Gastrocnemius medialis (tissue), 4 donors: ENCODE results near the gene PCDH9. TPM values are rescaled to one million over a fixed set of nuclear protein-coding genes. Genes with fewer than 3 reads are reported as not detected.
A peak's percentile ranks its signal among the peaks of the same experiment; 100 is the strongest.

Source experiments
- ATAC-seq, 2 donors: fragments of 150-250 bp; one replicate each; pipeline ENCODE4 v1.9.1; 2016
- DNase-seq, 2 donors: peaks; one replicate each; pipeline ENCODE4 v3.0.0-alpha.2; 2019
- H3K27ac ChIP-seq, 4 donors: fragments of 200-600 bp; sonication (generic); 1 replicate in 1 of 4; 2 replicates in 3 of 4; pipeline ENCODE4 v1.5.1; 2016 to 2018; ENCODE audit warnings: mild to moderate bottlenecking in 2 of 4, moderate library complexity in 1 of 4
- H3K27me3 ChIP-seq, 3 donors: fragments of 200-600 bp; sonication (generic) in 2 of 3; 1 replicate in 1 of 3; 2 replicates in 2 of 3; pipeline versions ENCODE4 v1.5.1 to v1.6.0; 2016 to 2019; ENCODE audit warnings: mild to moderate bottlenecking in 1 of 3, moderate library complexity in 1 of 3
- H3K36me3 ChIP-seq, 2 donors: fragments of 200-600 bp; sonication (generic) in 1 of 2; one replicate each; pipeline ENCODE4 v1.5.1; 2017 to 2018
- H3K4me1 ChIP-seq, 2 donors: fragments of 200-600 bp; sonication (generic) in 1 of 2; one replicate each; pipeline ENCODE4 v1.5.1; 2016 to 2017; ENCODE audit warnings: mild to moderate bottlenecking in 2 of 2
- H3K4me3 ChIP-seq, 4 donors: fragments of 200-600 bp; sonication (generic) in 3 of 4; 1 replicate in 1 of 4; 2 replicates in 3 of 4; pipeline ENCODE4 v1.5.1; 2016 to 2019; ENCODE audit warnings: mild to moderate bottlenecking in 2 of 4
- H3K9me3 ChIP-seq, 3 donors: fragments of 200-600 bp; sonication (generic) in 2 of 3; 1 replicate in 1 of 3; 2 replicates in 2 of 3; pipeline ENCODE4 v1.5.1; 2016 to 2019
- POLR2A ChIP-seq, 2 donors: fragments of 450-650 bp; IDR thresholded peaks; one replicate each; pipeline ENCODE4 v1.6.1; 2017; ENCODE audit warnings: antibody characterized with exemption in 2 of 2, mild to moderate bottlenecking in 2 of 2, moderate library complexity in 2 of 2
- in situ Hi-C, 4 donors: fragments of 200-750 bp; cut with MboI; loops; one replicate each; pipeline versions ENCODE4 v1.15.0 to v1.8.0; 2017; ENCODE audit warnings: low sequenced_read_pairs in 4 of 4
- intact Hi-C: fragments of 100-400 bp; cut with DNase I; formaldehyde crosslinking; loops from one replicate; pipeline ENCODE4 v1.15.1; 2023; ENCODE audit warnings: low total_unique reads
- total RNA-seq, 4 donors: library from RNA; depleted of rRNA; stranded (reverse); fragments of >200 nt; gene quantifications; one replicate each; pipeline versions ENCODE4 v1.1.0 to v1.2.3, GENCODE V29; 2016
- TF ChIP-seq, protein P1 (sequence below), 5 experiments: fragments of 450-650 bp in 3 of 5; fragments of 200-600 bp in 2 of 5; sonication (generic) in 2 of 5; IDR thresholded peaks in 4 of 5; conservative IDR thresholded peaks in 1 of 5; 1 replicate in 4 of 5; 2 replicates in 1 of 5; pipeline ENCODE4 v1.5.1; 2016 to 2019; ENCODE audit warnings: antibody characterized with exemption in 5 of 5, mild to moderate bottlenecking in 3 of 5, moderate library complexity in 3 of 5

PCDH9 gene
- total RNA-seq, 4 donors from 2014 or later, result 1.4 to 2.1 (median 1.9) TPM

DNA sequence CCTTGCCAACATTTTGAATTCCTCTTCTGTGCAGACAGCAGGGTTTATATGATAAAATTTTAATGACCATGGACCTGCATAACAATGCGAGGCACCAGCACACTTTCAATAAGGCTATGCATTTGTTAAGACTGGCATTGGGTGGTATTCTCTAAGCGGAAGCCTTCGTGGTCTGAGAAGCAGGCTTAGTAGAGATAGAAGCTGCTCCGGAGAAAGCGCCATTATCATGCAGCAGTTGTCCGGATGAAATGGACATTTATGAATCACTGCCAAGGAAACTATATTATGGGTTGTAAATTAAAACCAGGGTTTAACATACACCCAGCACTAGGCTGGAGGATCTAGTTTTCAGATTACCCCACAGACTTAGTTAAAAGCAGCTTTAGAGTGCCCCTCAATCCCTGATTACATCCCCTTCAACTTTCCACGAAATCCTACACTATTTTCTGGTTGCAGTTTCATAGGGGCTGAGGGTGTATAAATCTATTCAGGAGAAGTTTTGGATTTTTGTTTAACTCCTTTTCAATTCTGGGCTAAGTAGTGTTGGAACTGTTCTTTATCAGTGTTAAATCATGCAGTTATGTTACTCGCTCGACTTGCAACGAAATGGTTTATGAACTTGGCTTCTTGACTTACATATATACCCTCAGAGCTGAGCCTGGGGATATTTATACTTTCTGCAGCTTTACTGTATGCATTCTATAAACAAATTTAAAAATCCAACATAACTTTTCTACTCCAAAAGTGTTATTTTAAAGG is 193.3 kb downstream of the PCDH9 start:
- in situ Hi-C loops (no loop called here), intact Hi-C loops (no loop called here)
- TF ChIP-seq, protein P1, sequence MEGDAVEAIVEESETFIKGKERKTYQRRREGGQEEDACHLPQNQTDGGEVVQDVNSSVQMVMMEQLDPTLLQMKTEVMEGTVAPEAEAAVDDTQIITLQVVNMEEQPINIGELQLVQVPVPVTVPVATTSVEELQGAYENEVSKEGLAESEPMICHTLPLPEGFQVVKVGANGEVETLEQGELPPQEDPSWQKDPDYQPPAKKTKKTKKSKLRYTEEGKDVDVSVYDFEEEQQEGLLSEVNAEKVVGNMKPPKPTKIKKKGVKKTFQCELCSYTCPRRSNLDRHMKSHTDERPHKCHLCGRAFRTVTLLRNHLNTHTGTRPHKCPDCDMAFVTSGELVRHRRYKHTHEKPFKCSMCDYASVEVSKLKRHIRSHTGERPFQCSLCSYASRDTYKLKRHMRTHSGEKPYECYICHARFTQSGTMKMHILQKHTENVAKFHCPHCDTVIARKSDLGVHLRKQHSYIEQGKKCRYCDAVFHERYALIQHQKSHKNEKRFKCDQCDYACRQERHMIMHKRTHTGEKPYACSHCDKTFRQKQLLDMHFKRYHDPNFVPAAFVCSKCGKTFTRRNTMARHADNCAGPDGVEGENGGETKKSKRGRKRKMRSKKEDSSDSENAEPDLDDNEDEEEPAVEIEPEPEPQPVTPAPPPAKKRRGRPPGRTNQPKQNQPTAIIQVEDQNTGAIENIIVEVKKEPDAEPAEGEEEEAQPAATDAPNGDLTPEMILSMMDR (IDR thresholded peaks at IDR 0.05 in 4 of 5, conservative IDR thresholded peaks at IDR 0.05 in 1 of 5), result no peak
- no peak overlapping the region for H3K27ac ChIP-seq
- no peak for ATAC-seq
- no peaks in the 10 kb centered on the region for H3K4me1 ChIP-seq
- H3K4me3 ChIP-seq, result peak overlapping the region in 1 of 4 donors; percentile 13
- no peaks in the 10 kb centered on the region for H3K27me3 ChIP-seq
- no peak for DNase-seq
- H3K9me3 ChIP-seq, result no peaks in the 10 kb centered on the region
- no peaks in the 10 kb centered on the region for H3K36me3 ChIP-seq

DNA sequence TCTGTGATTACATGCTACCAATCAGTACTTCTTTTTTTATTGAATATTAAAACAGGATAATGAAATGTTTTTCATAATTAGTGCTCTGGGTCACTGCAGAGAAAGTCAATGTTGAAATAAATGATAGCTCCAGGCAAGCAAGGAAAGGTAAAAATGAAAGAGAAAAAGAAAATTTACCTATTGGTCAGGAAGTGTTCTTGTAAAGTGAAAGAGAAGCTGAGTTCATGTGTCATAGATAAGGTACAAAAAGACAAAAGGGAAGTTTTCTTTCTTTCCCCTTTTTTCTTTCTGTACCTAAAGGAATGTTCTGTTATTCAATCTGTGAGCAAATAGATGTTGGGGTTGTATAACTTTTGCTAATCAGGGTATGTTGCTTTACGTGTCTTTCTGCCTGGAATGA is 197.0 kb downstream of the PCDH9 start:
- ATAC-seq, result no peak
- DNase-seq, result no peak
- Histone ChIP-seq H3K4me3 (no peak overlapping the region), H3K9me3 (no peaks in the 10 kb centered on the region), H3K36me3 (no peaks in the 10 kb centered on the region), H3K4me1 (no peaks in the 10 kb centered on the region), H3K27me3 (no peaks in the 10 kb centered on the region), H3K27ac (no peak overlapping the region)
- intact Hi-C loops (no loop called here), in situ Hi-C loops (no loop called here)
- TF ChIP-seq, protein P1 (IDR thresholded peaks at IDR 0.05 in 4 of 5, conservative IDR thresholded peaks at IDR 0.05 in 1 of 5), result no peak
- TF ChIP-seq POLR2A (IDR thresholded peaks at IDR 0.05), result no peak

DNA sequence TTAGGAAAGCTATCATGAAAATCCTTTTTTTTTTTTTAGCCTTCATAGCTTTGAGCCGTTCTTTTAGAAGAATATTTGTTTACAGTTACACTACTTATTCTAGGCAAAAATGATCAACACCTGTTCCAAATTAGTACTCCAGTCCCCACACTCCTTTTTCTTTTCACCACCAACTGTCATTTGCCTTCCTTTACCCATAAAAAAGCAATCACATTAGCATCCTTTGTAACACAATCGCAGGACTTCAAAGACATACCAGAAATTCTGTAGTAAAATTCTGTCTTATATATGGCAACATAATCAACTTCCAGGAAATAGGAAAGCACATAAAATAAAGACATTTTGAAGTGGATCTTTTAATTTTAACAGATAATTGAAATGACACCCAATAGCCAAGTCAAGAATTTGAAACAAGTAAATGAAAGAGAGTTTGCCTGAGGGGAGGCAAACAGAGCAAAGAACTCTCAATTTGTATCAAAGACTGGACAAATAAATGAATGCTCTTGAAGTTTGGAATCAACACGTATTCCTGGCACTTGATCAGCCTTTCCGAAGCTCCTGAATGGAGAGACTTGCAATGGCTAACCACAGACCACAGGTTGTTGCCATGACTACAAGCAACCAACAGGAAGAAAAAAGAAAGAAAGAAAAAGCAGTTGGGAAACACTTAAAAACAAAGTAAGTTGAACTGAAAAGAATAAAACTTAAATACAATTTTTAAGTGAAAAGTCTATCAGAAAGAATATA is 206.8 kb downstream of the PCDH9 start:
- no peaks in the 10 kb centered on the region for H3K9me3 ChIP-seq
- TF ChIP-seq, protein P1 (IDR thresholded peaks at IDR 0.05 in 4 of 5, conservative IDR thresholded peaks at IDR 0.05 in 1 of 5), result no peak
- no peak for TF ChIP-seq POLR2A (IDR thresholded peaks at IDR 0.05)
- H3K36me3 ChIP-seq, result no peaks in the 10 kb centered on the region
- no peak for ATAC-seq
- H3K27ac ChIP-seq, result no peak overlapping the region
- no peaks in the 10 kb centered on the region for H3K4me1 ChIP-seq
- no peak overlapping the region for H3K4me3 ChIP-seq
- in situ Hi-C loops, result no loop called here
- DNase-seq, result no peak
- intact Hi-C loops, result no loop called here
- H3K27me3 ChIP-seq, result no peaks in the 10 kb centered on the region

DNA sequence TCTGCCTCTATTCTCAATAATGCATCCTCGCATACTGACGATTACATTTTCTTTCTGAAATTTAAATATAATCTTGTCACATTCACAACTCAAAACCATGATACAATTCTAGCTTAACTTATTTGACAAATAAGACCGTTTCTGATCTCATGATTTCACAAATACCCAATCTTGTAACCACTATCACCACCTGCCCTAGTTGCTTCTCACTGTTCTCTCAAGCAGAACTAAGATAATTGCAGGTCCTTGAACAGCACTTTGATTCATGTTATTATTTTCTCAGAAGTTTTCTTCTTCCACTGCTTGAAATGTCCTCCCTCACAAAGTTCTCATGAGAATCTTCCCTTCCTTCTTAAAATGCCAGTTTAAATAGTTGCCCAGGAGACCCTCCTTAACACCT is 211.4 kb downstream of the PCDH9 start:
- DNase-seq, result no peak
- H3K27me3 ChIP-seq, result no peaks in the 10 kb centered on the region
- TF ChIP-seq, protein P1 (IDR thresholded peaks at IDR 0.05 in 4 of 5, conservative IDR thresholded peaks at IDR 0.05 in 1 of 5), result no peak
- TF ChIP-seq POLR2A (IDR thresholded peaks at IDR 0.05), result no peak
- H3K36me3 ChIP-seq, result no peaks in the 10 kb centered on the region
- H3K27ac ChIP-seq, result no peak overlapping the region
- in situ Hi-C loops (no loop called here), intact Hi-C loops (no loop called here)
- no peak overlapping the region for H3K4me3 ChIP-seq
- no peak for ATAC-seq
- H3K9me3 ChIP-seq, result no peaks in the 10 kb centered on the region
- no peaks in the 10 kb centered on the region for H3K4me1 ChIP-seq
